ENCODE results near the gene CHAD.

- TF ChIP-seq CTCF (IDR thresholded peaks at IDR 0.05; ENCODE audit: low read depth, low read length, poor library complexity, severe bottlenecking) (no peak), EZH2phosphoT487 (IDR thresholded peaks at IDR 0.05; ENCODE audit: borderline replicate concordance, low read length) (no peak)
These were observed 28.4 kb downstream of the CHAD start for GRCh38 chr17:50440172-50440837.

Data from DOHH2 (cell line).